ENCODE results near the gene MMP14.
A peak's percentile ranks its signal among the peaks of the same experiment; 100 is the strongest.

Gene MMP14

DNA sequence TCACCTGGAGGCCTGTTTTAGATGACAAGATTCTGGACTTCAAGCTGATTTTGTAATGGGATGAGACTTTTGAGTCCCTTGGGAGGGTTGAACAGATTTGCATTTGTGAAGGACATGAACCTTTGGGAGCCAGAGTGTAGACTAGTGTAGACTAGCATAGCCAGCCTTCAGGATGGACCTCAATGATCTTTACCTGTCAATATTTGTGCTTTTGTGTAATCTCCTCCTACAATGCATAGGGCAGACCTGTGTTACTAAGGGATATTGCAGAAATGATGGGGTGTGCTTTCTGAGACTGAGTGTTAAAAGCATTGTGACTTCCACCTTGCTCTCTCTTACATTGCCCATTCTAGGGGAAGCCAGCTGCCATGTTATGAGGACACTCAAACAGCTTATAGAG lies 25.3 kb downstream of the MMP14 start:
- no peak for DNase-seq

DNA sequence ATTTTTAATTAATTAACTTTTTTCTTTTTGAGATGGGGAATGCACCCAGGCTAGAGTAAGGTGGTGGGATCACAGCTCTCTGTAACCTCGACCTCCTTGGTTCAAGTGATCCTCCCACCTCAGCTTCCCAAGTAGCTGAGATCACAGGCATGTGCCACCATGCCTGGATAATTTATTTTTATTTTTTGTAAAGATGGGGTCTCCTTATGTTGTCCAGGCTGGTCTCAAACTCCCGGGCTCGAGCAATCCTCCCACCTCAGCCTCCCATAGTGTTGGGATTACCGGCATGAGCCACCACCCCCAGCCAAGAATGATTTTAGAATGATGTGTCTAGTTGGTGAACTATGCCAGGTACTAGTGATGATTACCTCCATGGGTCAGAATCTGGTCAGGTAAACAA lies 28.6 kb downstream of the MMP14 start:
- no peak for DNase-seq

DNA sequence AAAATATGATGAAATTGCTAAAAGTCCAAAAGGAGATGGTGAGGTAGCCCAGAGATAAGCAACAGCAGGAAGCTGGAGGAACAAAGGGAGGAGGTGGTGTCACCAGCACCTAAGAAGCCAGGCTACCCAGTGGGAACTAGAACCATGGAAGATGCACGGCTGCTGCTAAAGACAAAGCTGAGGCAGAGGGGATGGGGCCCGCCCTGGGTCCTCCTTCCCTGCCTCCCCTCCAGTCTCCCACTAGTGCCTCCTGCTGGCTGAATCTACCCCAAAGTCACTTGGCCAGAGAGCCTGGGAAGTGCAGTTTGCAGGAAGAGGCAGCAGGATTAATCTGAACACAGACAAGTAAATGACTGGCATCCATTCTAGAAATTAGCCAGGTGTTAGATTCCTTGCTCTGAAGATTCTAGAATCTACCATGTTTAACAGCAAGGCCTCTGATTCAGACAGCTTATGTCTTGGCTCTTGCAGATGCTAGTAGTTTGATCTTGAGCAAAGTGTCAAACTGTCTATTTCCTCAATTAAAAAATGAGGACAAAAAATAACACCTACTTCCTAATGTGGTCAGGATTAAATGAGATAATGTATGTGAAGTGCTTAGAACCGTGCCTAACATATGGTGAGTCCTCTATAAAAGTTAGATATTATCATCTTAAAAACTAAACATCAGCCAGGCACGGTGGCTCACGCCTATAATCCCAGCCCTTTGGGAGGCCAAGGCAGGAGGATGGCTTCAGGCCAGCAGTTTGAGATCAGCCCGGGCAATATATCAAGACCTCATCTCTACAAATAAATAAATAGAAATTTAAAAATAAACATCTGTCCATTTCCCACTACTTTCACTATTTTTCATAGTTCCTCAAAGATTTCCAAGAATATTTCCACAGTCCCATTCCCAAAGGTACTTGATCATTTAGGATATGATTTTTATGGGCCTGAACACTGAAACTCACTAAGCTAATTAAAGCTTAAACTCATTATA lies 29.3 kb downstream of the MMP14 start:
- DNase-seq = no peak

DNA sequence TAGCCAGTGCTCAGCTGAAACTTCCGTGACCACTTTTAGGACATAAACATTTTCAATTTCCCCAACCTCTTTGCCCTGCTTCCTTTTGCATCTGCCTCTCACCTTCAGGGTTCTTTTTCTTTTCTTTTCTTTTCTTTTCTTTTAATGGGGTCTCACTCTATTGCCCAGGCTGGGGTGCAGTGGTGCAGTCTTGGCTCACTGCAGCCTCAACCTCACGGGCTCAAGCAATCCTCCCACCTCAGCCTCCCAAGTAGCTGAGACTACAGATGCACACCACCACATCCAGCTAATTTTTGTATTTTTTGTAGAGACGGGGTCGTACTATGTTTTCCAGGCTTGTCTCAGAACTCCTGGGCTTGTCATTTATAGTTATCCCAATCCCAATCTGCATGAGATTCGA lies 30.5 kb downstream of the MMP14 start:
- no peak for DNase-seq

DNA sequence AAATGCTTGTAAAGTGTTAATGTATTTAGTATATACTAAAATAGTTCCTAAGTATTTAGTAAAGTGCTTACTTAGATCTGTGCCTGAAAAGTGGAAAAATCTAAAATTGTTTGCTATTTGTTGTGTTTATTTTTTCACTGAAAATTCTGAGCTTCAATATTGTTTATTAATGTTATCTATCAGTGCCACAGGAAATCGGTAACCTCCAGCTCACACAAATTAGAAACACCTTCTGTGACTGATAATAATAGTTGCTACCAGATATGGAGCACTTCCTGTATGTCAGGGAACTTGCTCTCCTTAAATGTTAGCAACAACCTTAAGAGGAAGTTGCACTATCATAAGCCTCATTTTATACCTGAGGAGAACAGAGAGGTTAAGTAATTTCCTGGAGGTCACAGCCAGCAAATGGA lies 34.4 kb downstream of the MMP14 start:
- no peak for DNase-seq

DNA sequence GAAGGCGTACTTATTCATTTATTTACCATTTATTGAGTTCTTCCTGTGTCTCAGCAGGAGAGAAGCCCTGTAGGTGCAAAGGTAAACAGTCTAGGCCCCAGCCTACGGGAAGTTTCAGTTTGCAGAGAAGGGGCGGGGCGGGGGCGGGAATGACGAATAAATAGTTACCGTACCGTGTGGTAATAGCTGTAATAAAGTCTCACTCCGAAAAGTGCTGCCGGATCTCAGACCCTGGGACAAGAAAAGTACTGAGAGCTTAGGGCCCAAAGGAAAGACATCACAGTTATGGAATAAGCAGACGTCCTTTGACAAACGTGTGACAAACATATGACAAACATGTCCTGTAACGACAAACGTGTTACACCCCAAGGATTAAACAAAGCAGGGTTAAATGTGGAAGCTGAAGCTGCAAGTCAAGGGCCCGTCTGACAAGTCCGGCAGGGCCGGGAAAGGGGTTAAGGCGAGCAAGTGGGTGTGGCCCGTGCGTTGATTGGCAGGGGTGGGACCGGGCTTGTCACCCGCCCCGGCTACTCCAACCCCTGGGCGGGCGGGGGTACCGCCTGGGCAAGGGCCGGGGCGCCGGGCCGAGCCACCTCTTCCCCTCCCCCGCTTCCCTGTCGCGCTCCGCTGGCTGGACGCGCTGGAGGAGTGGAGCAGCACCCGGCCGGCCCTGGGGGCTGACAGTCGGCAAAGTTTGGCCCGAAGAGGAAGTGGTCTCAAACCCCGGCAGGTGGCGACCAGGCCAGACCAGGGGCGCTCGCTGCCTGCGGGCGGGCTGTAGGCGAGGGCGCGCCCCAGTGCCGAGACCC lies 35.0 kb downstream of the MMP14 start, which contains the start of gene LRP10:
Gene LRP10 (plus strand): TSS at position 517 of the 809 bp plus-strand sequence. CDS start 564 bp downstream, outside the sequence.
- DNase-seq = peak; percentile 76

DNA sequence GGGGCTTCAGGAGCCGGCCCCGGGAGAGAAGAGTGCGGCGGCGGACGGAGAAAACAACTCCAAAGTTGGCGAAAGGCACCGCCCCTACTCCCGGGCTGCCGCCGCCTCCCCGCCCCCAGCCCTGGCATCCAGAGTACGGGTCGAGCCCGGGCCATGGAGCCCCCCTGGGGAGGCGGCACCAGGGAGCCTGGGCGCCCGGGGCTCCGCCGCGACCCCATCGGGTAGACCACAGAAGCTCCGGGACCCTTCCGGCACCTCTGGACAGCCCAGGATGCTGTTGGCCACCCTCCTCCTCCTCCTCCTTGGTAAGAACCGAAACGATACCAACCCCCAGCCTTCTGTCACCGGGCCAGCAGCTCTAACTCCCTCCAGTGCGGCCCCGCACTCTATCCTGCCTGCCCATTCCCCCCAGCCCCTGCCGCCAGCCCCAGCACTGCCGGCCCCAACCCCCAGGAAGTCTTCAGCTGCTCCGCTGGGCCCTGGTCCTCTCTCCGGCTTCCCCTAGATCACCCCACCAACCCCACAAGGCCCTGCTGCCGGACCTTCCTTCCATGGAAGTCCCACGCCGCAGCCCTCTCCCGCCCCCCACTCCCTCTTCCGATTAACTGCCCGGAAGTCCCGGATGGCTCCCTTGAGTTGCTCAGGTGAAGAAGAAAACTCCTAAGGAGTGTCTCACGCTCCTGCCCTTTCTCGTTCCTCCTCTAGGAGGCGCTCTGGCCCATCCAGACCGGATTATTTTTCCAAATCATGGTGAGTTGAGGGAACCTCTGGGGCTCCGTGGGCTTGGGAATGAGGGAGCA lies 35.8 kb downstream of the MMP14 start:
- DNase-seq = peak; percentile 67

DNA sequence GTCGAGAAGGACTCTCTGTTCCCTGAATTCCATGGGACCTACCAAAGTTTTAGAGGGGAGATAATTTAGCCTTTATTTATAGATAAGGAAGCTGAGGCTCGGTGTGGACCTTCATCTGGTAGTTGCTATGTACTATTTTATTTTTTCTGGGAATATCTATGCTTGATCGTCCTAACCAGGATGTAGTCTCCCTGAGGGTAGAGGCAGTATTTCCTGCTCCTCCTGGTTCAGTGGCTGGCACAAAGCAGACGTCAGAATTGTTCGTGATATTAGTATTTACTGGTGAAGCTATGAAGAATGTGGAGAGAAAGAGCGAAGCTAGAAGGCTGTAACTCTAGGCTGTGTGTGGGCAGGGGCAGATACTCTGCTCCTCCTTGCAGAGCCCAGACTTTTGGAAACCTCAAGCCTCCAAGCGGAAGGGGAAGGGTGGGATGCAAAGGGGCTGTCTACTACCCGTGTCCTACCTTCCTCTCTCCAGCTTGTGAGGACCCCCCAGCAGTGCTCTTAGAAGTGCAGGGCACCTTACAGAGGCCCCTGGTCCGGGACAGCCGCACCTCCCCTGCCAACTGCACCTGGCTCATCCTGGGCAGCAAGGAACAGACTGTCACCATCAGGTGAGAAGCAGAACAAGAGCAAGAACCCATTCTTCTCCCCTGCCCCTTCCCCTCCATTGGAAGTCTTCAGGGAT lies 36.6 kb downstream of the MMP14 start:
- DNase-seq = no peak

DNA sequence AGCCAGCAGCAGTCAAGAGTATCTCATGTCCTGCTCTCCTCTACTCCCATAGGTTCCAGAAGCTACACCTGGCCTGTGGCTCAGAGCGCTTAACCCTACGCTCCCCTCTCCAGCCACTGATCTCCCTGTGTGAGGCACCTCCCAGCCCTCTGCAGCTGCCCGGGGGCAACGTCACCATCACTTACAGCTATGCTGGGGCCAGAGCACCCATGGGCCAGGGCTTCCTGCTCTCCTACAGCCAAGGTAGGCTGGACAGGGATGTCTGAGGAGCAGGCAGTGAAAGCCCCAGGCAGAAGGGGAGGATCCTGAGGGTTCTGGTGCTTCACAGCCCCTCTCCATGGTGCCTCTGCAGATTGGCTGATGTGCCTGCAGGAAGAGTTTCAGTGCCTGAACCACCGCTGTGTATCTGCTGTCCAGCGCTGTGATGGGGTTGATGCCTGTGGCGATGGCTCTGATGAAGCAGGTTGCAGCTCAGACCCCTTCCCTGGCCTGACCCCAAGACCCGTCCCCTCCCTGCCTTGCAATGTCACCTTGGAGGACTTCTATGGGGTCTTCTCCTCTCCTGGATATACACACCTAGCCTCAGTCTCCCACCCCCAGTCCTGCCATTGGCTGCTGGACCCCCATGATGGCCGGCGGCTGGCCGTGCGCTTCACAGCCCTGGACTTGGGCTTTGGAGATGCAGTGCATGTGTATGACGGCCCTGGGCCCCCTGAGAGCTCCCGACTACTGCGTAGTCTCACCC lies 38.8 kb downstream of the MMP14 start:
- no peak for DNase-seq

DNA sequence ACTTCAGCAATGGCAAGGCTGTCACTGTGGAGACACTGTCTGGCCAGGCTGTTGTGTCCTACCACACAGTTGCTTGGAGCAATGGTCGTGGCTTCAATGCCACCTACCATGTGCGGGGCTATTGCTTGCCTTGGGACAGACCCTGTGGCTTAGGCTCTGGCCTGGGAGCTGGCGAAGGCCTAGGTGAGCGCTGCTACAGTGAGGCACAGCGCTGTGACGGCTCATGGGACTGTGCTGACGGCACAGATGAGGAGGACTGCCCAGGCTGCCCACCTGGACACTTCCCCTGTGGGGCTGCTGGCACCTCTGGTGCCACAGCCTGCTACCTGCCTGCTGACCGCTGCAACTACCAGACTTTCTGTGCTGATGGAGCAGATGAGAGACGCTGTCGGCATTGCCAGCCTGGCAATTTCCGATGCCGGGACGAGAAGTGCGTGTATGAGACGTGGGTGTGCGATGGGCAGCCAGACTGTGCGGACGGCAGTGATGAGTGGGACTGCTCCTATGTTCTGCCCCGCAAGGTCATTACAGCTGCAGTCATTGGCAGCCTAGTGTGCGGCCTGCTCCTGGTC lies 39.4 kb downstream of the MMP14 start:
- DNase-seq = no peak

DNA sequence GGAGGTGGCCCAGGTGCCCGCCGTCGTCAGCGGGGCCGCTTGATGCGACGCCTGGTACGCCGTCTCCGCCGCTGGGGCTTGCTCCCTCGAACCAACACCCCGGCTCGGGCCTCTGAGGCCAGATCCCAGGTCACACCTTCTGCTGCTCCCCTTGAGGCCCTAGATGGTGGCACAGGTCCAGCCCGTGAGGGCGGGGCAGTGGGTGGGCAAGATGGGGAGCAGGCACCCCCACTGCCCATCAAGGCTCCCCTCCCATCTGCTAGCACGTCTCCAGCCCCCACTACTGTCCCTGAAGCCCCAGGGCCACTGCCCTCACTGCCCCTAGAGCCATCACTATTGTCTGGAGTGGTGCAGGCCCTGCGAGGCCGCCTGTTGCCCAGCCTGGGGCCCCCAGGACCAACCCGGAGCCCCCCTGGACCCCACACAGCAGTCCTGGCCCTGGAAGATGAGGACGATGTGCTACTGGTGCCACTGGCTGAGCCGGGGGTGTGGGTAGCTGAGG lies 40.7 kb downstream of the MMP14 start:
- DNase-seq = no peak

DNA sequence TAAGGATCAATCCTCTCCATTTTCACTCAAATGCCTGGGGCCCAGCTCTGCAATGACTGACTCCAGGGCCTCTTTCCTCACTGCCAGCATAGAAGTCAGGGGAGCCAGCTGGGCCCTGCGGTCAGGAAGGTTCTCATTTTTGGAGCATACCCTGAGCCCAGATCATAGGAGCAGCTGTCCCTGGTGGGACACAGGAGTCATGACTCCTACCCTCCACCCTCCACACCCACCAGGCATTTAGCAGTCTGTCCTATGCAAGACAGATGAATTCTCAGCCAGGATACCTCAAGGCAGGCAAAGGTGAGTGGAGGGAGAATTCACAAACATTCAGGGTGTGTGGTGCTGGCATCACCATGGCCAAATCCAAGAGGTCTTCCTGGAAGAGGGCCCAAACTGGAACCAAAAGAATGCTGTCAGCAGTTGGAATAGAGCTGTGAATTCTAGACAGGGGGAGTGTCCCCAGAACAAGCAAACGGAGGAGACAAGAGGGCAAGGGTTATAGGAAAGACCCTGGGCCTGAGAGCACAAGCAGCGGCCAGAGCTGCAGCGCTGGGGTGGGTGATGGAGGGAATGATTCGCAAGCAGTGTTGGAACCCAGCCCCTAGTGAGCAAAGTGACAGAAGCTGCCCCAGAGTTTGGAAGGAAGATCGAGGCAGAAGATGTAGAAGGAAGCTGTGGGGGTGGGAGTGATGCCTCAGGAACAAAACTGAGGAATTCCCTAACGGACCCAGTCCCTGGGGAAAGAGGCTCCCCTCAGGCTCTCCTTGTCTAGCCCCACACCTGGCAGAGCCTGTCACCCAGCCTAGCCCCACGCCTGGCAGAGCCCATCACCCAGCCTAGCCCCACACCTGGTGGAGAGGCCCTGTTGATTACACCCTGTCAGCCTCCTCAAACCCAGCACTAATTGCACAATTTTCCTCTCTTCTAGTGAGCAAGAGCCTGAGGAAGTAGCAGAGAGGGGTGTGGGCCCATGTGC lies 42.2 kb downstream of the MMP14 start:
- DNase-seq = no peak

DNA sequence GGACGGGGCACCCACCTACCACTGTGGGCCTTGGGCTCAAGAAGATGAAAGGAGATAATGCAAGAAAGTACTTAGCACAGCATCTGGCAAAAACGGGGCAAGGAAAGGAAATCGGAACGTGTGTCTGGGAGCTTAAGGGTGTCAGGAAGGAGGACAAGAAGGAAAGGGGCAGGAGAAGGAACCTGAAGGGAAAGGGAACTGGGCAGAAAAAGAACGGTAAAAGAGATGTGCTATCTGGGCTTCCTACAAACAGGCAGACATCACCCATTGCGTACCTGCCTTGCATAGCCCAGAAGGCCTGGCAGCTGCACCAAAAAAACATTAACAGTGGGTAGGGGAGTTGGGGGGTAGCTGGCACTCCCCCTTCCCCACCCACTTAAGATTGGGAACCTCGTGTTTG lies 45.7 kb downstream of the MMP14 start:
- no peak for DNase-seq

DNA sequence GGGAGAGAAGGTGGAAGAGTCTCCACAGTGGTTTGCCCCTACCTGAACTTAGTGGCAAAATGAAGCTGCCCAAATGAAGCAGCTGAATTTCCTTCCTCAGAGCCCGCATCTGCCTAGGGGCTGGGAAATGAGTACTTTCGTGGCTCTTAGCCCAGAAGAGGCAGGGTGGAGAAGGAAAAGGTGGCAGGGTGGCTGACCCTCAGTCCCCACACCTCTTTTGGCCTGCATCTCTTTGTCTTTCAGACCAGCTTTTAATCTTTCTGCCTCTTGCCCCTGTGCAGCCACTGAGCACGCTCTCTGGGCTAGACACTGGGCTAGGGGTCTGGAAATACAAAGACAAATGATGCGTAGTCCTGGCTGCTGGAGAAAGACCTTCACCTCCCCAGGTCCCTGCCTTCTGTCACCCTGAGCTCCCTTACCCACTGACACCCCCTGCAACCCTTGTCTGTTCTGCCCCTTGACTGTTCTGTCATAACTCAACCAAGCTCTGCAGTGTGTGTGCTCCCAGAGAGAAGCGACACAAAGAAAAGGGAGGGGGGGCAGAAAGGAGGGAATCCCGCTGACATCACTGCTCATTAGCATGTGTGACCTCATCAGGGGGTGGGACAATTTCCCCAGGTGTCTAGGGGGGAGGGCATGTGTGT lies 46.3 kb downstream of the MMP14 start:
- DNase-seq = peak; percentile 21

DNA sequence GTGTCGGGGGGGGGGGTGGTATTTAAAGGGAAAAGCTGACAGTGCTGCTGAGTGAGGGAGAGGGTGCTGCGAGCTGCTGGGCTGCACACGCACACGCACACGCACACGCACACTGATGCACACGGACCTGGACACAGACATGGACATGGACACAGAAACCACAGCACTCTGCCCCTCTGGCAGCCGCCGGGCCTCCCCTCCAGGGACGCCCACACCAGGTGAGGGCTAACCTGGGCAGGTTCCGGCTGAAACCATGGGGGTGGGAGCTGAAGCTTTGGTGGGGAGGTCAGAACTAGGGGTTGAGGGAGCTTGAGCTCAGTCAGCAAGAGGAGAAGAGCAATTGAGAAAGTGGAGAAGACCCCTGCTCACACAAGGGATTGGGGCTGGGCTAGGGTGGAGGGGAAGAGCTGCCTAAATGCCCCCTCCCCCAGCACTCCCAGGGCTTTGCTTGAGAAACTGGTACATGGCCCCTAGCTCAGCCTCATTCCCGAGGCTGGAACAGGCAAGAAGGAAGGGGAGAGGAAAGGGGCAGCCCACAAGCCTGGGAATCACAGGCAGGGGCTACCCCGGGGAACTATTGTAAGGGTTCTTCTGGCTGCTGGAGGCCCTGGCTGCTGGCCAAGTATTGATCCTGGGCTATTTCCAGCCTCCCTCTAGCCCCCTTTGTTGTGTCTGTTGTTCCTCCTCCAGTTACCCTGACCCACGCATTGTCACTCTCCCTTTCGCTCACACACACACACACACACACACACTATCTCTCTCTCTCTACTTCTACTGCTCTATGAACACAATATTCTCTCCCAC lies 47.0 kb downstream of the MMP14 start, which contains the start of gene REM2:
Gene REM2 (plus strand): TSS at position 50 of the 804 bp plus-strand sequence. CDS start 66 bp downstream, at position 116.
- no peak for DNase-seq

DNA sequence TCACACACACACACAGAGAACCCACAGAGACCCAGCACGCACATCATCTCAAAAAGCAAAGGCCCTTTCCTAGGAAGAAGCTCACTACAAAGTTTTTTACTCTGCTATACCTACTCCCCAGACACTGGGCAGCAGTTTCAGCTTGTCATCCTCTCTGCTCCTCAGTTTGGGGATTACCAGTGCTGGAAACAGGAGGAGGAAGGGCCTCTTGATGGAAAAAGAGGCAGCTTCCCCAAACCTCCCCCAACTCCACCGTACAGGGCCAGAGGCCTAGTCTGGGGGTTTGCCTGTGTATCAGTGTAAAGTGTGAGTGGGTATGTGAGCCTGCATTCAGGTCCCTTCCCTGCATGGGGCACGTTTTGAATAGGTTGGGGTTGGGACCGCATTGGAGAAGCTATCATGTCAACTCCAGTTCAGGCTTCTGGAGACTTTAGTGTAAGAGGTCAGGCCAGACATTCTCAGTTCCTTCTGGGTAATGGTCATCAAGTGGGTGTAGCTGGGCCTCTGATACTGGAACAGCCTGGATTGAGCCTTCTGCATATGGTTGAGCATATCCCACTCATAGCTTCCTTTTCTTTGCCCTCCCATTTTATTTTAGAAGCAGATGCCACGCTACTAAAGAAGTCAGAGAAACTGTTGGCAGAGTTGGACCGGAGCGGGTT lies 47.8 kb downstream of the MMP14 start:
- DNase-seq = no peak

DNA sequence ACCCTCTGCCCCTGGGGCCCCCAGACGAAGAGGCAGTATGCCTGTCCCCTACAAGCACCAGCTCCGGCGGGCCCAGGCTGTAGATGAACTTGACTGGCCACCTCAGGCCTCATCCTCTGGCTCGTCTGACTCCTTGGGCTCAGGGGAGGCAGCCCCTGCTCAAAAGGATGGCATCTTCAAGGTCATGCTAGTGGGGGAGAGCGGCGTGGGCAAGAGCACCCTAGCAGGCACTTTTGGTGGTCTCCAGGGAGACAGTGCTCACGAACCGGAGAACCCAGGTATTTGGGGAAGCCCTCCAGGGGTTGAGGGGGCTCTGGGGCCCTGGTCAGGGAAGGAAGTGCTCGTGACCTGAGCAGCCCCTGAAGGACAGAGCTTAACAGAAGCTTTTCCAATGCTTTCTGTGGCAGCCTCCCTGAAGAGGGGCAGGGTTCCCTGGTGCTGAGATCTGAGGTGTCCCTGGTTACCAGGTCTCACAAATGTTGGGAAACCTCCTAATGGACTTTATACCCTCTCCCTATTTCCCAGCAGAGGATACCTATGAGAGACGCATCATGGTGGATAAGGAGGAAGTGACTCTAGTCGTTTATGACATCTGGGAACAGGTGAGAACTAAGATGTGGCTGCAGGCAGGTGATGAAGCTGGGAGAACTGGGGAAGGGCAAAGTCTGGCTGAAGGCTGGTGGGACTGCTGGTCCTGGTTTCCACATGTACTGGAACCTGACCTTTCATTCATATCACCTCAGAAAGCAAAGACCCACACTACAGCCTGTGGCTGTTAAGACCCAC lies 48.5 kb downstream of the MMP14 start:
- DNase-seq = no peak

Data from central memory CD4-positive, alpha-beta T cell (primary cell).